SH-SY5Y (cell line): ENCODE measurements around the gene TMEM267.

ENCODE experiments used
- GATA2 ChIP-seq: IDR thresholded peaks from 2 replicates; pipeline ENCODE4 v1.6.1; 2011; ENCODE audit warnings: mild to moderate bottlenecking, low read depth, low read length
- GATA3 ChIP-seq: IDR thresholded peaks from 2 replicates; pipeline ENCODE4 v1.6.1; 2011; ENCODE audit warnings: low read depth, mild to moderate bottlenecking, low read length, moderate library complexity

Gene TMEM267

DNA sequence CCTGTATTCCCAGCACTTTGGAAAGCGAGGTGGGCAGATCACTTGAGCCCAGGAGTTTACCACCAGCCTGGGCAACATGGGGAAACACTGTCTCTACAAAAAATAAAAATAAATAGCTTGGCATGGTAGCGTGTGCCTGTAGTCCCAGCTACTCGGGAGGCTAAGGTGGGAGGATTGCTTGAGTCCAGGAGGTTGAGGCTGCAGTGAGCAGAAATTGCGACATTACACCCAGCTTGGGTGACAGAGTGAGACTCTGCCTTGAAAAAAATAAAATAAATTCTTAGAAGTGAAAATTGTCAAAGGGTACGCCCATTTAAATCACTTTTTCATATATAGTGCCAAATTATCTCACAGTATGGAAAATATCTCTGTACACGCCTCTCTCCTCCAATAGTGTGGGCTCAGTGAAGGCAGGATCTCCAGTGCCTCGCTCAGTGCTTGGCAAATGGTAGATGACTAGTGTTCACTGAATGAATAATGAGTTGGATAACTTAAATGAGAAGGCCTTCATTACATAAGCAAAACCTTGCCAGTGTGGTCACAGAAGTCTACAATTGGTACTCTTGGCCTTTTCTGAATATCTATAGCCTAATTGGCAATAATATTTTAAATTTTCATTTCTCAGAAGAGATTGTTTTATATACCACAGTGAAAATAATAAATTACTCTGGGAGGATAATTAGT, 62.1 kb downstream of the TMEM267 start:
- TF ChIP-seq GATA3 = no peak
- TF ChIP-seq GATA2 = no peak

DNA sequence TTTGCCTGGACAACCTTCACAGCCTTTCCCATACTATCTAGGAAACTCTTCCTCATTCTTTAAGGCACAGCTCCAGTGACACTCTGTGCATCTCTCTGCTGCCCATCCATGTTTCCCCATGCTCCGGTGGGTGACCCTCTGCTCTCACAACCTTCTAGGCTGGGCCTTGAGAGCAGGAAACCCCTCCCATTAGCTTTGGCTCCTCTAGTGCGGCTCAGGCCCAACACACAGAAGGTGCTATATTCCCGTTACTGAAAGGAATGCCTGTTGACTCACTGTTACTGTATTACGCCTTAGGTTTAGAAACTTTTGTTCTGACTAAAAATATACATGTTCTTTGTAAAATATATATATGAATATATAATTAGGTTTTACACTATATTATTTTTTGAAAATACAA, 63.4 kb downstream of the TMEM267 start:
- TF ChIP-seq GATA3 = no peak

DNA sequence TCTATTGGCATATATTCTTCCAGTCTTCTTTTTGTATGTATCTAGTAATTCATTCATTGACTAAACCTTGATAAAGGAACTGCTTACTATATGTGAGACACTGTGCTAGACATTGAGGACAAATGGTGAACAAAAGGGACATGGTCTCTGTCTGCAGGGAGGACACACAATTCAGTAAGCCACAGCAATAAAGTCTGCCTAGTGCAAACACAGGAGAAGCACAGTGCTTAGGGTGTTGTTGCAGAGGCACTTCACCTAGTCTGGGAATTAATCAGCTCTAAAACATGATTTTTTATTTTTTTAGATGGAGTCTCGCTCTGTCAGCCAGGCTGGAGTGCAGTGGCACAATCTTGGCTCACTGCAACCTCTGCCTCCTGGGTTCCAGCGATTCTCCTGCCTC, 65.1 kb downstream of the TMEM267 start:
- TF ChIP-seq GATA3 (no peak), GATA2 (no peak)

DNA sequence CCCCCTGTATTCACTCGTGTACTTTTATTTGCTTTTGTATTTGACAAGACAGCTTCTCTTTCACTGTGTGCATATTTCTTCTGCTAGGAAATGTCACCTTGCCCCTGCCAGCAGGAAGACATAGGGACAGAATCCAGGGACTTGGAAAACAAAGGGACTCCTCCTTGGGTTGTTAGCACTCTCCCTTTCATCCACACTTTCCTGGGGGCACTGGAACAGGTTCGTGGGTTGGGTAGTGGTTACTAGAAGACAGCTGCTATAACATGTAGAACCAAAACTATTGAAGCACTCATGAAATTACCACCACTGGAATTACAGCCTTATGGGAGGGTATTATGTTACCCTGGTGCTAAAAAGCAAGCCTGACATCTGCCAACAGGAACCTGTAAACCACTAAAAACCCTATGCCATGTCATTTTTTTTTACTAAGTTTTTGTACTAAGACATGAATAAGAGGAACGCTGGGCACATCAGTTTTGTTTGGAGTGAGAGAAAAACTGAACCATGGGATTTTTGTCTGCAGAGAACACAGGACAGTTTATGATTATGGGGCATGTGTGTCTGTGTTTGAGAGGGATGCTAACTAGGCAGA, 66.8 kb downstream of the TMEM267 start:
- TF ChIP-seq GATA2 = no peak
- TF ChIP-seq GATA3 = no peak

DNA sequence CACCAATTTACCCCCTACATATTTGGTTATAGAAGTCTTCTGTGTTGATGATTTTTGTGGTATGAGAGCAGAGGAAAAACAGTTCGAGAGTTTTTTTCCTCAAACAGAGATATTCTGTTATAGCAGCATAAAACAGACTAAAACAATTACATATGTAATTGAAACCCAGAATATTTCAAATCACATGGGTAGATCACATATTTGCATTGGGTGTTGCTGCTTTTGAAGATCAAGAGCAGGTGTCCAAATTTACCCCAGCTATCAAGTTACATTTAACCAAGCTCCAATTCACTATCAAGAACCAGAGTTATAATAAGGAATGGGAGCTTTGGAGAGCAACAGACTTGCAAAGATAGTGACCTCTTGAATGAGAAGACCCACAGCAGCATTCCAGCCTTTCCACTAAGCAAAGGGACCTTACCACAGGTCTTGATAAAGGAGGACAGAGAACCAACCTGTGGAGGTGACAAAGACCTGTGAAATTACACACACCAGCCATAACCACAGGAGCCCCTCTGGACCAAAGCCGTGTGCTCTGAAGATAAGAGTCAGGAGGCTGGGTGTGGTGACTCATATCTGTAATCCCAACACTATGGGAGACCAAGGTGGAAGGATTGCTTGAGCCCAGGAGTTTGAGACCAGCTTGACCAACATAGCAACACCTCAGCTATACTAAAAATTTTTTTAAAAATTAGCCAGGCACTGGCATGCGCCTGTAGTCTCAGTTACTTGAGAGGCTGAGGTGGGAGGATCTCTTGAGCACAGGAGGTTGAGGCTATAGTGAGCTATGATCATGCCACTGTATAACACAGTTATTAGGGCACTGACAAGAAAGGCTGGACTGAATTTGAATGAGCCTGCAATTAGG, 67.5 kb downstream of the TMEM267 start:
- TF ChIP-seq GATA2 (no peak), GATA3 (no peak)

DNA sequence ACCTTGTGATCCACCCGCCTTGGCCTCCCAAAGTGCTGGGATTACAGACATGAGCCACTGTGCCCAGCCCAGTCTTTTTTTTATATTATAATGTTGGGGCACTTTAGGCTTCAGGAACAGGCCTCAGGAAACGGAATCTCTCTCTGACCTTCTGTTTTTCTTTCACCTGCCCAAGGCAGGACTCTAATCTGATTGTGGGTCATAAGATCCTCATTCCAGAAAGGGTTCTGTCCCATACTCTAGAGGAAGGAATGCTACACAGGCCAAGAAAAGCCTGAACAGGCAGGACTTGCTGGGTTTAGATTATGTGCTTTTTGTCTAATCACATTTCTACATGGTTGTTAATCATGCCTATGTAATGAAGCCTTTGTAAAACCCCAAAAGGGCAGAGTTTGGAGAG, 69.7 kb downstream of the TMEM267 start:
- no peak for TF ChIP-seq GATA2
- TF ChIP-seq GATA3 = no peak

DNA sequence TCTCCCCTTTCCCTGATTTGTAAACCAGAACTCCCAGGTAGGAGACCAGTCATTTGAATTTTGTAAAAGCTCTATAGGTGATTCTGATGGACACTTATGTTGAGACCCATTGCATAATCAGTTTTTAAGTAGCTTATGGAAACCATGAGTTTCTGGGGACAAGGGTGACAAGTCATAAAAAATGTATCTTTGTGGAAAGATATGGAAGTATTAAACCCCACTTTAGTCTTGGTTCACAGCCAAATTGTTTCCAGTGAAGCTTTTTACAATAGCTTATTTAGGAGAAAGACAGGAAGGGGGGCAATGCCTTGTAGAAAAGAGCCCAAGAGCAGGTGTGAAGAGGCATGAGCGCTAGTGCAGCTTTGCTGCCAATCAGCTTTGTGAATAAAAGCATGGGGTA, 71.0 kb downstream of the TMEM267 start:
- TF ChIP-seq GATA3 (no peak), GATA2 (no peak)

DNA sequence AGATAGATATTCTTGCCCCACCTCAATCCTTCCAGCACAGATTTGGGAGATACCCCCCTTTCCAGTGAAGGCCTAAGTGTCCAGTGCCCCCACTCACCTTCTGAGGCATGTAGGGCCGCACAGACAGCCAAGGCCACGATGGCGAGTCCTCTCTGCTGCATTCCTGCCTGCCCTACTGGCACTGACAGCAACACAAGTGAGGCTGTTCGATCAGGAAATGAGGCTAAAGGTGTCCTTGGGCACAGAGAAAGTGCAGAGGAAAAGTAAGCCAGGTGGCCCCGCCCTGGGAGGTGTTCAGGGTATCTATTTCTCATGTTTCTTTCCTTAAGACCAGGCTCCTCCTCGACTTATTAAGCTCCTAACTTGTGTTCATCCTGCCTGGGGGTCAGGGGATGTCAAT, 71.5 kb downstream of the TMEM267 start, which contains the start of gene CCL28:
Gene CCL28, minus strand, starts transcription at position 236 of the 400 bp plus-strand sequence. Its CDS starts 75 bp downstream, at position 161.
- no peak for TF ChIP-seq GATA3
- no peak for TF ChIP-seq GATA2

DNA sequence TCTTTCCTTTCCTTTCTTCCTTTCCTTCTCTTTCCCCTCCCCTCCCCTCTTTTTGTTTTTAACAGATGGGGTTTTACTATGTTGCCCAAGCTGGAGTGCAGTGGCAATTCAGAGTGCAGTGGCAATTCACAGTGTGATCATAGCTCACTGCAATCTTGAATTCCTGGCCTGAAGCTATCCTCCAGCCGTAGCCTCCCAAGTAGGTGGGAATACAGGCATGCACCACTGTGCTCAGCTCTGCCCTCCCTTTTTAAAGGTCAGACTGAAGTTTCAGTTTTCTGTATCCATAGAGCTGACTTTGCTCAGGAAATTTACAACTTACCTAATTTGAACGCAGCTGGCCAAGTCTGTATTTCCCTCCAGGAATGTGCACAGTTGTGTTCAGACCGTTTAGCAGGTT, 72.2 kb downstream of the TMEM267 start:
- TF ChIP-seq GATA2 (no peak), GATA3 (no peak)

DNA sequence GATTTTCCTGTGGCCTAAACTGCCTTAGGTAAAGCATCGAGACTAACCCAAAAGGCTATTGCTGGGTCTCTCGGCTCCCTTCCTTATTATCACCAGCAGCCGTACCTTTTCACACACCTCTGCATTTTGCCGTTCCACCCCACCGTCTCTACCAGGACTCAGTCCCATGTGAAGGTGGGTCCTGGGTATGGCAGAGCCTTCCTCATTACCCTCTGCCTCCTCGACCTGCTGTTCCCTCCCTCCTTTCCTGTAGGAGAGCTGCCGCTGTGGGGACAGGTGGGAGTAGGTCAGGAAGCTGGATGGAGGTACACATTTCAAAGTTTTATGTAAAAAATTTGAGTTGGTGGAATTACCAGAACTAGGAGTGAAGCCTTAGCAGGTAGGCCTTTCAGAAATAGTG, 73.3 kb downstream of the TMEM267 start:
- TF ChIP-seq GATA2 (no peak), GATA3 (no peak)

DNA sequence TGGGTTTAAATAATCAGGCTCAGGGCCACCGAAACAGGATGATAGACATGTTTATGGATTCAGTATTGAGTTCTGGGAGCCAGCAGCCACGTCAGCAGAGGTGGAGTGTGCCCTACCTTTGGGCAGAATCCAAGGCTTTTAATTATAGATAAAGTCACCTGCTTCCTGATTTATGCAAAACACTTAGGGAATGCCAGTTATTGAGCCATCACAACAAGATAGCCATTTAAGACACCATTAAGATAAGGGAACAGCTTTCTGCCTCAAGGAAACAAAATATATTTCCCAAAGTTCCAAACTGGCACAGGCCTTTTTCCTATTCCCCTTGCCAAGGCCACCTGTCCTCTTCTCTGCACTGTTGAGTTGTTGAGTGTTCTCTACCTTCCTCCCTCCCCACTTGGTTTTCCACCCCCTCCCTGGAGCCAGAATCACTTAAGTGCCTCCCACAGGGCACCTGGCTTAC, 73.8 kb downstream of the TMEM267 start:
- TF ChIP-seq GATA3 = no peak
- TF ChIP-seq GATA2 = no peak

DNA sequence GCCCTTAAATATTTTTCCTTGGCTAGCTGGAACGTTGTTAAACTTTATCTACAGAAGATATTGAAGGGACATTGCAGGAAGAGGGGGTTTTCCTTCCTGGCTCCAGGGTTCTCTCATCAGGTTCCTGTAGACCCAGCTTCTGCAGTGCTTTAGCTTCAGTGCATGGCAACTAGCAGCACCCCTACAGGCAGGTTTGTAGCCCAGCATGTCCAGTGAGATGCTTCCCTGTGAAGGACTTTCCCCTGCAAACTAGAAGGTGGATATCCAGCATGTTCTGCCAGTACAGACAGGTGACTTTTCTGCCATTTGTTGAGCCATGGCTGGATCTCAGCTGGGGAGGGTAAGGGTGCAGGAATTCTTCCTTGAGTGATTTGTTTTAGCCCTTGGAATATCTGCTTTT, 81.8 kb downstream of the TMEM267 start:
- no peak for TF ChIP-seq GATA3
- no peak for TF ChIP-seq GATA2

DNA sequence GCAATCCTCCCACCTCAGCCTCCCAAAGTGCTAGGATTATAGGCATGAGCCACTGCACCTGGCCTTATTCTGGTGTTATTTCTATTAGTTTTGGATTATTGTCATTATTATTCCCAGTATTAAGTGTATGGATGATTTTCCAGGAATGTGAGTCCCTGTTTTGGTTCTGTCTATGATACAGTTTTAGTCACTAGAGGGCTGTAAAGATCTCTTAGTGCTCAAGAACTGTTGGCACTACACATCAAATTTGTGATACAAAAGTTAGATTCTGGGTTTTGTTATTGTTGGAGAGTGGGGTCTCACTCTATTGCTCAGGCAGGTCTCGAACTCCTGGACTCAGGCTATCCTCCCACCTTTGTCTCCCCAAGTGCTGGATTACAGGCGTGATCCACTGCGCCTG, 83.6 kb downstream of the TMEM267 start:
- no peak for TF ChIP-seq GATA2
- no peak for TF ChIP-seq GATA3

DNA sequence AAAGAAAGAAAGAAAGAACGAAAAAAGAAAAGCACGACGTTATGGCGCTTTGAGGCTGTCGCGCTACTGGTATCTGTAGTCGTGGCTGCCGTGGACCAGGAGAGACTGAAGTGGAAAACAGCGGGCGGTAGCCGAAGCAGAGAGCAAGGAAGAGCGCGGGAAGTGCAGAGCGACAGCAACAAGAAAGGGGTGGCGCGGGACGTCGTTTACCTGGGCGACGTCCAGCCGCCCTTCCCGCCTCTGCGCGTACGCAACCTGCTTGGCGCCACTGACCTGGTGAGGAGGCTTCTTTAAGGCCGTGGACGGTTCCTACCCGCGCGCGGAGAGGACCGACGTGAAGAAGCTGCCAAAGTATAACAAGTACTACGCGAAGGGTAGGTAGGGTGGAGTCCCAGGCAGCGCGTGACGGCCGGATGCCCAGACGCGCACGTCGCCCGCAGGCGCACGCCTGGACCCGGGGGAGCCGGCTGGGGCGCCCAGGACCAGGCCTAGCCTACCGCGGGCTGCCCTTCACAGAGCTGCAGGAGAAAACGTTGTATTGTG, 86.8 kb downstream of the TMEM267 start:
- TF ChIP-seq GATA3 = no peak
- no peak for TF ChIP-seq GATA2
